Endothelial cell of hepatic sinusoid (primary cell): ENCODE measurements around the gene MAJIN.
"Not testable (repeated sequence)": the region's sequence is repeated elsewhere in the genome, so short reads cannot be mapped to it uniquely, and the experiment has no call there.

Experiments used
- in situ Hi-C: cut with HindIII; loops from 2 replicates; pipeline ENCODE4 v1.10.0; 2017; ENCODE audit warnings: low sequenced_read_pairs

MAJIN gene

GRCh38 chr11:64971421-64972233 lies at the start of gene MAJIN:
TSS of gene MAJIN (minus strand) at chr11:64972108. CDS start at chr11:64959405, 12,703 bp downstream.
- in situ Hi-C loops: no loop called here

- in situ Hi-C loops: no loop called here
Measured at GRCh38 chr11:65021509-65021908, 49.6 kb upstream of the MAJIN start.

GRCh38 chr11:65021003-65021402 lies 49.1 kb upstream of the MAJIN start:
- in situ Hi-C loops: no loop called here

- in situ Hi-C loops: loop anchor here (5.0 kb wide), 1 partner anchor 88 kb away; no protein-coding TSS in a partner anchor
Measured at GRCh38 chr11:65019824-65020223, 47.9 kb upstream of the MAJIN start.

- in situ Hi-C loops: loop anchor here (5.0 kb wide), 1 partner anchor 86 kb away; no protein-coding TSS in a partner anchor
Measured at GRCh38 chr11:65017937-65018336, 46.0 kb upstream of the MAJIN start.

- in situ Hi-C loops: loop anchor here (5.0 kb wide), 1 partner anchor 84 kb away; no protein-coding TSS in a partner anchor
Measured at GRCh38 chr11:65016705-65017104, 44.8 kb upstream of the MAJIN start.

- in situ Hi-C loops: loop anchor here (5.0 kb wide), 1 partner anchor 82 kb away; no protein-coding TSS in a partner anchor
Measured at GRCh38 chr11:65014726-65015227, 42.9 kb upstream of the MAJIN start.

- in situ Hi-C loops: no loop called here
Measured at GRCh38 chr11:65013888-65014725, 42.2 kb upstream of the MAJIN start, which contains the start of gene ARL2. TSS of gene ARL2 (plus strand) at chr11:65014160. CDS start at chr11:65014208, 48 bp downstream.

- in situ Hi-C loops: no loop called here
Measured at GRCh38 chr11:65013130-65013887, 41.4 kb upstream of the MAJIN start.

GRCh38 chr11:65008873-65009272 lies 37.0 kb upstream of the MAJIN start:
- in situ Hi-C loops: no loop called here

GRCh38 chr11:65008016-65008415 lies 36.1 kb upstream of the MAJIN start:
- in situ Hi-C loops: no loop called here

- in situ Hi-C loops: not testable (repeated sequence)
Measured at GRCh38 chr11:65003968-65004367, 32.1 kb upstream of the MAJIN start.

GRCh38 chr11:65003282-65003681 lies 31.4 kb upstream of the MAJIN start:
- in situ Hi-C loops: no loop called here

GRCh38 chr11:65002706-65003105 lies 30.8 kb upstream of the MAJIN start:
- in situ Hi-C loops: no loop called here

GRCh38 chr11:64999478-64999877 lies 27.6 kb upstream of the MAJIN start:
- in situ Hi-C loops: no loop called here

- in situ Hi-C loops: no loop called here
Measured at GRCh38 chr11:64998690-64999431, 27.0 kb upstream of the MAJIN start.

- in situ Hi-C loops: no loop called here
Measured at GRCh38 chr11:64998141-64998540, 26.2 kb upstream of the MAJIN start.

- in situ Hi-C loops: no loop called here
Measured at GRCh38 chr11:64996710-64997380, 24.9 kb upstream of the MAJIN start, which contains the start of gene BATF2. TSS of gene BATF2 (minus strand) at chr11:64996971. CDS start at chr11:64996914, 57 bp downstream.

- in situ Hi-C loops: no loop called here
Measured at GRCh38 chr11:64996327-64996709, 24.4 kb upstream of the MAJIN start.
